RPMI8226 (cell line): ENCODE results near the gene KANSL1L.

Experiments
- DNase-seq: peaks from one replicate; pipeline ENCODE4 v3.0.0-alpha.2; 2015

Gene KANSL1L

DNA sequence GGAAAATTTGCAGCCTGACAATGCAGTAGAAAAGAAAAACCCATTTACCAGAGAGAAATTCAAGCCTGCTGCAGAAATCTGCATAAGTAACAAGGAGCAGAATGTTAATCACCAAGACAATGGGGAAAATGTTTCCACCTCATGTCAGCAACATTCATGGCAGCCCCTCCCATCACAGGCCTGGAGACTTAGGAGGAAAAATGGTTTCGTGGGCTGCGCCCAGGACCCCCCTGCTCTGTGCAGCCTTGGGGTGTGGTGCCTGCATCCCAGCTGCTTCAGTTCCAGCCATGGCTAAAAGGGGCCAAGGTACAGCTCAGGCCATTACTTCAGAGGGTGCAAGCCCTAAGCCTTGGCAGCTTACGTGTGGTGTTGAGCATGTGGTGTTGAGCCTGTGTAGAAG lies 115.4 kb downstream of the KANSL1L start:
- no peak for DNase-seq

DNA sequence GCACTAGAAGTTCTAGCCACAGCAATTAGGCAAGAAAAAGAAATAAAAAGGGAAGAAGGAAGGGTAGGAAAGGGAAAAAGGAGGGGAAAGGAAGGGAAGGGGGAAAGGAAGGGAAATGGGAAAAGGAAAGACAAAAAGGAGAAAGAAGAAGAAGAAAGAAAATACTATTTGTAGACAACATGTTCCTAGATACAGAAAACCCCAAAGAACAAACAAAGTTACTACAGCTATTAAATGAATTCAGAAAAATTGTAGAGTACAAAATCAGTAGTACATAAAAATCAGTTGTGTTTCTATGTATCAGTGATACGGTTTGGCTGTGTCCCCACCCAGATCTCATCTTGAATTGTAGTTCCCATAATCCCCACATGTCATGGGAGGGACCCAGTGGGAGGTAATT lies 116.5 kb downstream of the KANSL1L start:
- DNase-seq: no peak

DNA sequence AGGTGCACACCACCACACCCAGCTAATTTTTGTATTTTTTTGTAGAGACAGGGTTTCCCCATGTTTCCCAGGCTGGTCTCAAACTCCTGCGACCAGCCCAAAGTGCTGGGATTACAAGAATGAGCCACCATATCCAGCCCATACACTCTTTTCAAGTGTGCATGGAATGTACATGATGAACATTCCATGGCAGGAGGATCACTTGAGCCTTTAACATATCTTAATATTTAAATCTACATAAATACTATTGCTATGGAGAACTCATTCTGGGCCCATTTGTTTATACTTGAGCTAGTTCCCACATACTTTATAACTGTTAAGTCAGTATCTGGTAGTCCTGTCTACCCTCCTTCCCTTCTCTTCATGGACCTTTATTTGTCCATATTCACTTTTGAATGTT lies 120.3 kb downstream of the KANSL1L start:
- DNase-seq: no peak

DNA sequence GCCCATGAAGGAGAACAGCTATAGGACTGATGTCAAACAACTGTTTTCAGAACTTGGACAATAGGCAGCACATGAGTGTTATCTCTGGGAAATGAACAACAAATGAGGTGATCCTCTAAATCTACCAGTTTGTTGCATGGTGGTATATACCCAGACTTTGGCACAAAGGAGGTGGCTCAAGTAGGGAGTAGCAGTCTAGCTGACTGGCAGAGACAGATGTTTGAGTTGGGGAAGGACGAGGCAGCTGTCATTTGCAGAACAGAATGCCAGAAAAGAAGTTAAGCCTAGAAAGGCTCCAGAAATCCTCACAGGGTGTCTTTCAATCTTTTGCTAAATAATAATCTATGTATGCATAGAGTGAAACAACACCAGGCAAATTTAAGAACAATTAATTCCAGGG lies 121.4 kb downstream of the KANSL1L start:
- no peak for DNase-seq

DNA sequence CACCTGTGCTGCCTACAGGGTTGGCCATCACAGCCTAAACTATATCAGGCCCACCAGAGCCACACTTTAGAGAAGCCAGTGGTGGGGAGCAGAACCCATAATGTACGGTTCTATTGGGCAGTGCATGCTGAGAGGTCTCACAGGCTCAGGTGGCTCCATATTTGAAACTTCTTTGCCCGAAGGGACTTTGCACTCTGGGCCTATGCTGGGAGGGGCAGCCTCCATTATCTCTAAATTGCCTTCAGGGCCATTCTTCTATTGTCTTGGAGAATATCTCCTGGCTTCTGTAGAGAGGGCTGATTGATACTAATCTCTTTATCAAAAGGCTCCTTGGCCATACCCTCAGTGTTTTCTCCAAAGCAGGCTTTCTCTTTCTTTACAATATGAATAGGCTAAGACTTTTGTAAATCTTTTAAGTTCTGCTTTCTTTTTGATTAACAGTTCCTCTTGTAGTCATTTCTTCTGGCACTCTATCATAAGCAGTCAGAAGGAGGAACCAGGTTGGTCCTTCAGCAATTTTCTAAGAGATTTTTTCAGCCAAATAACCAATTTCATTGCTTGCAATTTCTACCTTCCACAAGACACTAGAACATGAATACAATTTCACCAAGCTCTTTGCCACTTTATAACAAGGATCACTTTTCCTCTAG lies 124.2 kb downstream of the KANSL1L start:
- DNase-seq: no peak

DNA sequence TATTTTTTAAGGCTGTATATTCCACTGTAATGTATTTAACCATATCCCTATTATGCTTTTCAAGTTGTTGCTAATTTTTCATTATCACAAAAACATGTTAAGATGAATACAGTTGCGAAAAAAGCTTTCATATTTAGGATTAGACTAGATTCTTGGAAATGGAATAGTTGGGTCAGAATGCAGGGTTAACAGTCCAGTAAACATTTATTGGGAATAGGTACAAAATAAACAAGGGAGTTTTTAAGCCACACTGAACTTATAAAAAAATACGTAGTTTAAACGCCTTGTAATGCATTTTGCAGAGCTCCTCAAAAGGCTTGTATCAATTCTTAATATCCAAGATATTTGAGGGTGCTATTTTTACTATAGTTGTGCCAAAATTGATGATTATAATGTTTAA lies 133.1 kb downstream of the KANSL1L start:
- no peak for DNase-seq

DNA sequence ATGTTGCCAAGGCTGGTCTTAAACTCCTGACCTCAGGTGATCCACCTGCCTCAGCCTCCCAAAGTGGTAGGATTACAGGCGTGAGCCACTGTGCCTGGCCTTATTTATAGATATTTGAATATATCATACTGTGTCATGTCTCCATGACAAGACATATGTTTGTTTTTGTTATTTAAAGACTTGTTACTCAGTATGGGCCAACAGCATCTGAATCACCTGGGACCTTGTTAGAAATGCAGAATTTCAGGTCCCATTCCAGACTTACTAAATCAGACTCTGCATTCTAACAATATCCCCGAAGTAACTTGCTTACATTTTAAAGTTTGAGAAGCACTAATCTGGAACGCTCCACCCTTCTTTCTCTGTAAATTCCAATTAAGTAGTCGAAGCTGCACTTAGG lies 135.5 kb downstream of the KANSL1L start:
- no peak for DNase-seq

DNA sequence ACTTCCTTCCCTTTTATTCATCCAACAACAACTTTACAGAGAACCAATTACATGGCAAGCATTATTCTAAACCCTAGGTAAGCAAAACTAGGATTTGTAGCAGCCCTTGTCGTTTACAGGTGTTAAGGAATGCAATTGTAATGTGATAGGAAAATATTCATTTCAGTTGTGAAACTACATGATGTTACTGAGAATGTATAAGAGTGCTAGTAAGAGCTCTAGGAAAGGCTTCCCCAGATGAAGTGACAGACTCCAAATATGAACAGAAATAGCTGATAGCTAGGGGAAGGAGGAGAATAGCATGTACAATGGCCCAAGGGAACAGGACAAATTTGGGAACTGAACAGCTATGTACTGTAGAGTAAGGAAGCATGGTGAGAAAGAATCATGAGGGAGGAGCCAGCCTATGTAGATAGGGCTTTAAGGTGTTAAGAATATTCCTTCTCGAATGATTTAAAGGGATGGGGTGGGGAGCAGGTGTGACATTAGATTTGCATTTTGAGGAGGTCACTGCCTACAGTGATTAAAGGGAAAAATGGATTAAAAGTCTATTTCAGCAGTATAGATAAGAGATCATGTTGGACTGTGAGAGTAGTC lies 137.0 kb downstream of the KANSL1L start:
- DNase-seq: no peak

DNA sequence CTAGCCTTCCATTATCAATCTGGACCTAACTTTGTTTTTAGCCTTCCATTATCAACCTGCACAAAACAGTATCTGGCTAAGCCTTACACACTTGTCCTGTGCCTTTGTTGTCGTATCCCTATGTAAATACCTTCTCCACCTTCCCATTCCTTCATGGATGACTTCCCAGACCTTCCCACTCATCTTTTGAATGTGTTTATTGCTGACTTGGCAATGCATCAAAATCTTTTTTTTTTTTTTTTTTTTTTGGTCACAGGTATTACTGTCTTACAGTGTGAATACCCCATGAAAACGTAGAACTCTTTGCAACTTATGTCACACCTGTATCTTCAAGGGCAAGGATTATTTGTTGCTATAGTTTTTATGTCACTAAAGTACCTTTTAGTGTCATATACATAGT lies 143.0 kb downstream of the KANSL1L start:
- no peak for DNase-seq

DNA sequence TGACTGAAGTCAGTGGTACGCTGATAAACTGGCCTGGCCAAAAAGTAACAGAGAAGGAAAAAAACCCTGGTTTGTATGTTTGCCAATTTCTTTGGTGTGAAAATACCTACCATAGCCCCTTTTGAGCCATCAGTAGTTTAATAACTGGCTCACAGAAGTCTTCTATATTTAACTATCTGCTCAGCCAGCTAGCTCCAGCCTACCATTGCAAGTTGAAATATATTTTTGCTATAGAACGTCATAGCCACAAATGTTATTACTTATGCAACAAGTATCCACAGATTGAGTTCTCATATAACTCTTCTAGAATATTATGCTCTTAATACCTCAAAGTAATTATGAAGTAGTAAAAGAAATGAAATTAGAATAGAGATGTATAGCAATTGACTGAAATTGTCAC lies 143.6 kb downstream of the KANSL1L start:
- no peak for DNase-seq

DNA sequence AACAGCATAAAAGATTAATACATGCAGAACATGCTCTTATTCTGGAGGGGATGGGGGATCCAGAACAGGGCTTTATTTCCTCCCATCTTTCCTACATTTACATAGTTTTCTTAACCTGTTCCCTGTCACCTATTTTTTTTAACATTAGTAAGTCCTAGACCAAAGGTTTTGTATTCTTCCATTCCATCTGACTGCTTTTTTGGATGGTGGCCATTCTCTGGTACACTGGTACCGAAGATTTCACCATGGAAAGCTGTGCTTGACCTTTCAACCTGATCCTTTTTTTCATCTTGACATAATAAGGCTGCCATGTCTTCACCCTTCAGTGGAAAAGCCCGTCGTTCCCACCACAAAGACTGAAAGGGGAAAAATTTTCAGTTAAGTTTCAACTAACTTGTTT lies 148.4 kb downstream of the KANSL1L start:
- no peak for DNase-seq

DNA sequence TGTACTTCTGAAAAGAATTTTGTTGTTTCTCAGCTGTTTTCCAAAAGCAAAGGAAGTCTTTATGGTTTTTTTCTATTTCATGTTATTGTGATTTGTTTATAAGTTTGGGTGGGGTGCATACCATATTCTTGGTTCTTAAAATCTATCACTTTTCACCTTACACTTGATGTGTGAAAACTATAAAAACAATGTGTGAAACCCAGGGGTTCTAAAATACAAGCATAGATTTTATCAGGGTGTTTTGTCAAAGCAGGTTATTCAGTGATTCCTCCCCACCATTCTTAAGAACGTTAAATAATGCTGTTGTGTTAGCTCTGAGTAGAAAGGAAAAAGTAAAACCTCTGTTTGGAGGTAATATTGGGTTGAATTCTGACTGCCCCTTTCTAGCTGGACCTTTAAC lies 151.1 kb downstream of the KANSL1L start:
- no peak for DNase-seq

DNA sequence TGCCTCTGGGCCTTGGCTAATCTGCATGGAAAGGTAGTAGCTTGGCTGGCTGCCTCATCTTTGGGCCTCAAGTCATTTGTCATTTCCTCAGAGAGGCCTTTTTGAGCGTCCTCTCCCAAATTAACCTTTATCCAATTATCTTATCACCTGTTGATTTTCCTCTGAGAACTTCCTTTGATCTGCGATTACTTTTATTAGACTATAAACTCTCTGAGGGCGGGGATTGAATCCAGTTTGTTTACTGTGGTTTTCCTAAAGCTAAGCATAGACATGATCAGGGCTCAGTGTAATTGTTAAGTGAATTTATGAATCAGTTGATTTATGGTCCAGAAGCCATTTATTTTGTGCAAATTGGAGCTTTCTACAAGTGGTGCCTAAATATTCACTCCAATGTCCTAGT lies 161.3 kb downstream of the KANSL1L start:
- DNase-seq: no peak

DNA sequence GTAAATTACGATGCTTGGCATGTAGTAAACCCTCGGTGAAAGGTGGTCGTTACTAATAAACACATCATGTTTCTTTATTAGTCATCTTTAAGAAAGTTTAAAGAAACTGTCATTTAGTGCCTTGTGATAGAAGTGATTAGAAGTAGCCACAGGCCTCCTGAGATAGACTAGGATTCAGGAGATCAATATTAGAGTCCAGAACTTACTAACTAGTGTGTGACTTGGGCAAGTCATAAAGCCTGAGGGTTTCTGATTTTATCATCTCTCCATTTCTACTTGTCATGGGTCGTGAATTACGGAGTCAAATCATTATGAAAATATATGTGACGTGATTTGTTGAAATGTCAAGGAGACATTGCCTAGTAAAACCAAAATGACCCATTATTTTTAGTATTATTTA lies 162.1 kb downstream of the KANSL1L start:
- no peak for DNase-seq

DNA sequence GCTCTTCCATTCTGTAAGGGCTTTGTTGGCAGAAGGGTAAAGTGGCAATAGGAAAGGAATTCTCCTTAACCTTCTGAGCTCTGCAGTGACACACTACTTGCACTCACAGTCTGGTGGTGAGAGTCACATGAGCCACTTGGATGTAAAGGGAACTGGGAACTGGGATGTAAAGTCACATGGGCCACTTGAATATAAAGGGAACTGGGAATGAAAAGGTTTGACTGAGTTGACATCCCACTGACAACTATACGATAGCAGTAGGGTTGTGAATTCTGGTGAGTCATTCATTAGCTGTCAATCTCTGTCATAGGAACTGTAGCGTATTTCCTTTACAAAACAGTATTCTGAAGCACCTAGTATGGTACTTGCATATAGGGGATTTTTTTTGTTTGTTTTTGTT lies 163.3 kb downstream of the KANSL1L start:
- DNase-seq: no peak

DNA sequence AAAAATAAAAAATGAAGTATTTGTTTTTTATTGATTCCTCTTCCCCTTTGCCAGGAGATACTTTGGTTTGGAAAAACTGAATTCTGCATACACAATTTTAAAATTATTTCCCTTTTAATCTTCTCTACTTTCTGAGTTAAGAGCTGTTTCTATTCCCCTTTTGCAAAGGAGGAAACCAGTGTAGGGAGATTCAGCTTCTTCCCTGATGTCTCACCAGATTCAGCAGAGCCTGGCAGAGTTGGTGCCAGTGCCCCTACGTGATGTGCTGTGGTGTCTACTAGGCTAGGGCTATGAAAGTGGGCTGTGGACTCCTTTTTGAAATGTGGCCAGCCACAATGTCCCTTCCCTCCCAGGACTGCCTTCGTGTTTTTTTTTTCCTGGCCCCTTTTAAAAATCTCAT lies 166.3 kb downstream of the KANSL1L start:
- no peak for DNase-seq

DNA sequence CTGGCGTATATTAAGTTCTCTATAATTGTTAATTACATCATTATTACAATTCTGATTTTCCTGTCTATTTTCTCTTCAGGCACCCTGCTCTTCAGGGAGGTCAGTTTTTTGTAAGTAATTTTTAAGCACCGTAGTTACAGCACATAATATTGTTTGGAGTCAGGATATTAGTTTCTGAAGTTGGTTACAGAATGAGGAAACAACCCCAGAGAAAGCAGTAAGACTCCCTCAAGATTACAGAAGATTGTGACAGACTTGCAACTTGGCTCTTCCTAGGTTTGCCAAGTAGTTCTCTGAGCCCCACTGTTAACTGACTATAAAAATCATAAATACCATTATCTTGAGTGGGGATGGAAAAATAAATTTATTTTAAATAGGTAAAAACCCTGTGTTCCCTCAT lies 167.8 kb downstream of the KANSL1L start:
- no peak for DNase-seq

DNA sequence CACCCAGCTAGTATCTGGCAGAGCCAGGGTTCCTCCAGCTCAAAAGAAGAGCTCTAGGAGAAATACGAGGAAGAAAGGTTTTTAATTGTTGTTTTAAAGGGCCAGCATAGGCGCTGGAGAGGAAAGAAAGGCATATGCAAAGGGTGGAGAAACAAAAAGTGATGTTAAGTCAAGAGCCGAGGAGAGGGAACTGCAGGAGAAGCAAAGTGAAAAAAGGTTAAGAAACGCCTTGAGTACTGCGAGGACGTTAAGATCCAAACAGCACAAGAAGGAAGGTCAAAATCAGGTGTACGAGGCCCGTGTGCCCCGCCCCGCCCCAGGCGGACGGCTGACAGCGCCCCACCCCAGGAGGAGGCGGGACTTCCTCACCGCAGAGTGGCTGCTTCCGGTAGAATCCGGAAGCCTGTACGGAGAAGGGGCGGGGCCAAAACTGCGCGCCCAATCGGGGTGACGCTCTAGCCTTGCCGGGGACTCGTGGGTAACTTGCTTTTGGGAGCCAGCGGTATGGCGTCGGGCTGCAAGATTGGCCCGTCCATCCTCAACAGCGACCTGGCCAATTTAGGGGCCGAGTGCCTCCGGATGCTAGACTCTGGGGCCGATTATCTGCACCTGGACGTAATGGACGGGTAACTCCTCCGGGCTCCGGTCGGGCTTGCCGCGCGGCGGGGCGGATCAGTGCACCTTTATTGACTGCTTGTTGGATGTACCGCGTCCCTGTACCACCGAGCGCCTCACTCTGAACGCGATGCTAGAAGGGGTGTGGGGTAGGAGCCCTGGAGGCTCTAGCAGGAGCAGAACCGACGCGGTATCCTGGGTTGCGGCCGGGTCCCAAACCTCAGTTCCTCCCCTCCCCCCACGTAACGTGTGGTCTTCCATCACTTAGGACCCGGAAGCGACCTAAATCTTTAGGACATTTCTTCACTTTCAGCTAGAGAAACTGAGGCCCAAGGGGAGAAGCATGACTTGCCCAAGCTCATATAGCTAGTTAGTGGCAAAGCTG lies 168.8 kb downstream of the KANSL1L start, which contains the start of gene RPE:
Gene RPE, plus strand, starts transcription at position 481 of the 1,000 bp plus-strand sequence. Its CDS starts 24 bp downstream, at position 505.
- DNase-seq: peak; percentile 98

DNA sequence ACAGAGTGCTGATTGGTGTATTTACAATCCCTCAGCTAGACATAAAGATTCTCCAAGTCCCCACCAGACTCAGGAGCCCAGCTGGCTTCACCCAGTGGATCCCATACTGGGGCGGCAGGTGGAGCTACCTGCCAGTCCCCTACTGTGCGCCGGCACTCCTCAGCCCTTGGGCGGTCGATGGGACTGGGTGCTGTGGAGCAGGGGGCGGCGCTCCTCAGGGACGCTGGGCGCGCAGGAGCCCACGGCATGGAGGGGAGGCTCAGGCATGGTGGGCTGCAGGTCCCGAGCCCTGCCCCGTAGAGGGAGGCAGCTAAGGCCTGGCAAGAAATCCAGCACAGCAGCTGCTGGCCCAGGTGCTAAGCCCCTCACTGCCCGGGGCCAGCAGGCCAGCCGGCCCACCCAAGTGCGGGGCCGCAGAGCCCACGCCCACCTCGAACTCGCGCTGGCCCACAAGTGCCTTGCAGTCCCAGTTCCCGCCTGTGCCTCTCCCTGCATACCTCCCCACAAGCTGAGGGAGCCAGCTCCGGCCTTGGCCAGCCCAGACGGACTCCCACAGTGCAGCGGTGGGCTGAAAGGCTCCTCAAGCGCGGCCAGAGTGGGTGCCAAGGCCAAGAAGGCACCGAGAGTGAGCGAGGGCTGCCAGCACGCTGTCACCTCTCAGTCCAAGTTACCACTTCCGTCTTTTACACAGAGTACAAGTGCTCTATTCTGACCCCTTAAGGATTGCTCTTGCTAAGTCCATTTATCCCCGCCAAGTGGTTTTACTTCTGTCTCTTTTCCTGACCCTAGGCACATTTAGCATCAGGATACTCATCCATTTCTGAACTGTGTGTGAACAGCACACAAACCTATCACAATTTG lies 170.5 kb downstream of the KANSL1L start:
- no peak for DNase-seq

DNA sequence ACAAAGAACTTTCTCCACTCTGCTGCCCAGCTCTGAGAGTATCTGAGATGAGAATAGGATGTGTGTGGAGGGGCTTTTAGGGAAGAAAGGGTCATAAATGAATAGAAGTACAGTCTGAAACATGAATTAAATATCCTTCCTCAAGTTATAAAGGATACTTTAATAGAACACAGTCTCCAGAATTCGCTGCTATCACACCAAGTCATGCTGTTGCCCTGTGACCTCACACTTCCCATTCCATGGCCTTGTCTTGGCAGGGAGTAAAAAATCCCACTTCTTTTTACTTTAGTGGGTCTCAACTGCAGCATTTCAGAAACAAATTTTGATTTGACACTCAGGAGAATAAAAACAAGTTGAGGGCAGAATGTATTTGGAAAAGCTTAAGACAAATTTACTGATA lies 172.6 kb downstream of the KANSL1L start:
- DNase-seq: no peak

DNA sequence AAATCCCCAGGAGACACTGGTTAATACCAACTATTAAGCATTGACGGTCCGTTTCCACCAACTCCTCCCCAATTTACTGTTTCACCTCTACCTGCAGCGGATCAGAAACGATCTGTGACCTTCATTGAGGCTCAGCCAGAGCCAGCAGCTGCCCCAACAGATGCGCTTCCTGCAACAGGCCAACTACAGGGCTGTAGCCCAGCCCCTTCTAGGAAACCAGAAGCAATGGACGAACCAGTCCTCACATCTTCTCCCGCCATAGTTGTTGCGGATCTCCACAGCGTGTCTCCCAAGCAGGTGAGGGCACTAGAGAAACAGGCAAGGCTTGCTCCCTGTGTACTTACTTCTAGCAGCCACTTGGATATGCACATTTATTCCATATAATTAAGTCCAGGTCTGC lies 177.2 kb downstream of the KANSL1L start:
- no peak for DNase-seq

DNA sequence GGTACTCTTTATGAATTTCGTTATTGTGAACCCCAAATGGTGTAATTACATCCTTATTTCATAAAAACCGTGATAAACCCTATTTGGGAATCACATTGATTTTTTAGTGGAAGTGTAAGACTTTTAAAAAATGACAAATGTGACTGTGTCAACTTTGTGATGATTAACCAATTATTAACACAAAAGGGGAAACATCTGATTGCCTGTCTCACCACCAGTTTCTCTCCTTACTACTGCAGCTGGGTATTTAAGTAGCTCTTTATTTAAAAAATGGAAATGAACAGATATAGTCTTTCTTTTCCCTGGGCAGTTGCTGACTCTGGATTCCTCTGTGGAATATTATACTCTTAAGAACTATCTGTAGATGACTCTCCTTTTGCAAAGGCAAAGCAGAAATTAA lies 180.4 kb downstream of the KANSL1L start:
- DNase-seq: no peak

DNA sequence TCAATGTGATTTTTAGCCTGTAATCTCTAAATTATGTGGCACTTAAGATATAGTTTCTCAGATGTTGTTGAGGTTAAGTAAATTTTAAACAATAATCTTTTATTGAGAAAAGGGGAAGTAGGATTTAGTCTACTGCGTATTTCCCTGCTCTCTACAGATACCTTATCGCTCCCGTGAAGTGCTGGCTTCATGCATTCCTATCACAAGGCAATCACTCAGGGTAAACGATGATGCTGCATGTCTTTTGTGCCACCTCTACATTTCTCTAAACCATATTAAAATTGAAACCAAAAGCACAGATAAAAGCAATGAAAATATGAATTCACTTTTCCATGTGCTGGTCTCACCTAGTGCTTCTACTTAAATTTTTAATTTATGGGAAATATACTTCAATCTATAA lies 183.2 kb downstream of the KANSL1L start:
- peak; percentile 61 for DNase-seq
